ENCODE results near the gene SGSH.
"Not testable (repeated sequence)": the region's sequence is repeated elsewhere in the genome, so short reads cannot be mapped to it uniquely, and the experiment has no call there.

The SGSH gene

GRCh38 chr17:80205811-80206210 is 14.3 kb downstream of the SGSH start:
- no peak for DNase-seq

GRCh38 chr17:80204626-80205468 is 15.3 kb downstream of the SGSH start:
- DNase-seq: no peak

- no peak for DNase-seq
Measured at GRCh38 chr17:80203471-80203963, 16.6 kb downstream of the SGSH start.

- no peak for DNase-seq
Measured at GRCh38 chr17:80202197-80202596, 17.9 kb downstream of the SGSH start.

- DNase-seq: no peak
Measured at GRCh38 chr17:80201446-80201845, 18.7 kb downstream of the SGSH start.

GRCh38 chr17:80199295-80199694 is 20.8 kb downstream of the SGSH start:
- not testable (repeated sequence) for DNase-seq

GRCh38 chr17:80198144-80198661 is 21.9 kb downstream of the SGSH start:
- no peak for DNase-seq

- DNase-seq: no peak
Measured at GRCh38 chr17:80196652-80197051, 23.5 kb downstream of the SGSH start.

GRCh38 chr17:80195671-80196529 is 24.2 kb downstream of the SGSH start:
- peak; percentile 63 for DNase-seq

GRCh38 chr17:80195141-80195540 is 25.0 kb downstream of the SGSH start:
- DNase-seq: no peak

- DNase-seq: no peak
Measured at GRCh38 chr17:80191865-80192661, 28.1 kb downstream of the SGSH start.

- DNase-seq: no peak
Measured at GRCh38 chr17:80191192-80191591, 28.9 kb downstream of the SGSH start.

GRCh38 chr17:80190716-80191115 is 29.4 kb downstream of the SGSH start:
- DNase-seq: no peak

- no peak for DNase-seq
Measured at GRCh38 chr17:80189611-80190010, 30.5 kb downstream of the SGSH start.

GRCh38 chr17:80187515-80187941 is 32.6 kb downstream of the SGSH start:
- DNase-seq: no peak

GRCh38 chr17:80187090-80187489 is 33.0 kb downstream of the SGSH start:
- no peak for DNase-seq

GRCh38 chr17:80185968-80186367 is 34.2 kb downstream of the SGSH start:
- DNase-seq: no peak

- DNase-seq: no peak
Measured at GRCh38 chr17:80184423-80184714, 35.8 kb downstream of the SGSH start.

GRCh38 chr17:80183581-80184422 is 36.3 kb downstream of the SGSH start:
- no peak for DNase-seq

GRCh38 chr17:80182845-80183223 is 37.3 kb downstream of the SGSH start:
- no peak for DNase-seq

- DNase-seq: no peak
Measured at GRCh38 chr17:80182118-80182844, 37.9 kb downstream of the SGSH start.

Measured in stimulated activated CD4-positive, alpha-beta T cell treated with anti-CD3 and anti-CD28 coated beads, Interleukin-4, amount 100 ng/mL, for 24 hours (primary cell).